Germinal center (tissue), 1 donor: Measurements from ENCODE around the gene KRTAP17-1.

Source experiments
- DNase-seq: peaks from one replicate; pipeline ENCODE4 v3.0.0; 2012; ENCODE audit warnings: mixed read lengths, low spot score

Gene KRTAP17-1

DNA sequence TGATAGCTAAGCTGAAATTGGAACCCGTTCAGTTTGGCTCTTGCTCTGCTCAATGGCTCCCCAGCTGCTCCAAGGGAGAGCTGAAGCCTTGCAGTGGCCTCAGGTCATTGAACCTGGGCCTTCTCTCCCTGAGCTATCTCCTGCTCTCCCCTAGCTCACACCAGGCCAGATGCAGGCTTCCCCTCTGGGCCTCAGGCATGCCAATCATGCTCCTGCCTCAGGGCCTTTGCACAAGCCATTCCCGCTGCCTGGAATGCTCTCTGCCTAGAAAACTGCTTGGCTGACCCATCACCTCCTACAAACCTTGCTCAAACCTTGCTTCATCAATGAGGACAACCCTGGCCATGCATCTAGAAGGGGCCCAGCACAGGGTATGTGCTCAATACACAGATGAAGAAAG is 16.7 kb upstream of the KRTAP17-1 start:
- DNase-seq = no peak

DNA sequence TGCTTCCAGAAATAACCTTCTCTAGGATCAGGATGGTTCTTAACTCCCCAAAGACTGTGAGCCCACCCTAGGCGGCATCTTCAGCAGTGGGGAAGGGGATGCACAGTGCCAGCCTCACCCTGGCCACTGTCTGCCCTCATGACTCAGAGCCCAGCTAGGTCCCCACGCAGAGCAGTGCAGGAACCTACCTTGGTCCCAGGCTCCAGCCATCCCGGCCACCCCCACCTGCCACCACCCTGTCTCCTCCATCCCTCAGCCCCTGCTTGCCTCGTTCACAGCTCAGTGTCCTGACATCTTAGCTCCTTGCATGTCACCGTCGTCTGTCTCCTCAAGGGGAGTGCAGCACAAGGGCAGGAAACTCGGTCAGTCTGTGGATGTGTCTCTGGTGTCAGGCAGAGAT is 16.1 kb upstream of the KRTAP17-1 start:
- no peak for DNase-seq

DNA sequence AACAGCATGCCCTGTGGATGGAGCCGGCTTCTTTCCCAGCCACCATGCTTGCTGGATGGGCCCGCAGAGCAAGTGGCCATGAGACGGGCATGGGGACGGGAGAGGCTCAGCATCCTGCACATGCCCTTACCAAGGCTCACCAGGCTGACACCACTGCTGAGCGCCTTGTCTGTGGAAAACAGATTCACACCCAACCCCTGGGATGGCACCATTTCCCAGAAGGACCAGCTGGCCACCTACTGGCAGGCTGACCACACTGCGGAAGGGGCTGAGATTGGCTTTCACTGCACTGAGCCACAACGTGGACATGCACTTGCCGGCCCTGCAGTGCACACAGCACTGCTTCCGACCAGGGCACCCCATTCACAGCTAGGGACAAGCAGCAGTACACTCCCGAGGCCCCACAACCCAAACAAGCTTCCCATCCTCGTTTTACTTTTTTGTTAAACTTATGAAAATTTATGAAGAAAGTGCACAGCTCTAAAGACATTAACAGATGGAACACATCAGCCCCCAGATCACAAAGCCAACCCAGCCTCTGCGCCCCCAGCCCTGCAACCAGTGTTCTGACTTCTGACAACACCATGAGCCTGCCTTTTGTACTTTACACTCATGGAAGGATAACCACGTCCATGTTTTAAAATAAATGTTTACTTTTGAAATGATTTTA is 13.9 kb upstream of the KRTAP17-1 start:
- peak; percentile 20 for DNase-seq

DNA sequence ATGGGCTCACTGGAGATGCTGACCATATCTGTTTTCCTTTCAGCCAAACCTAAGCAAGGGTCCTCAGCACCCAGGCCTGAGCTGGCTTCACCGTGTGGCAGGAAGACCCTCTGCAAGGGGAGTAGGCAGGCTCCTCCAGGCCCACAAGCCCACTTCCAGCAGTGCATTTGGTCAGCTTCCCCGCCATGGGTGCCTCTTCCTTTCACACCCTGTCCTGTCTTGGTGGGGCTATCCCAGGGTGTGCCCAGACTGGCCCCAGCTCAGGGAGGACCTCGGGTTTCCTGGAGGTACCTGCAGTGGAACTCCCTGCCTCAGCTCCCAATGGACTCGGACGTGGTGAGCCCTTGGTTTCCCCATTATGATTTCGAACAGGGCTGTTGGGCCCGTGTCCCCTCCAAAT is 12.7 kb upstream of the KRTAP17-1 start:
- DNase-seq = no peak

DNA sequence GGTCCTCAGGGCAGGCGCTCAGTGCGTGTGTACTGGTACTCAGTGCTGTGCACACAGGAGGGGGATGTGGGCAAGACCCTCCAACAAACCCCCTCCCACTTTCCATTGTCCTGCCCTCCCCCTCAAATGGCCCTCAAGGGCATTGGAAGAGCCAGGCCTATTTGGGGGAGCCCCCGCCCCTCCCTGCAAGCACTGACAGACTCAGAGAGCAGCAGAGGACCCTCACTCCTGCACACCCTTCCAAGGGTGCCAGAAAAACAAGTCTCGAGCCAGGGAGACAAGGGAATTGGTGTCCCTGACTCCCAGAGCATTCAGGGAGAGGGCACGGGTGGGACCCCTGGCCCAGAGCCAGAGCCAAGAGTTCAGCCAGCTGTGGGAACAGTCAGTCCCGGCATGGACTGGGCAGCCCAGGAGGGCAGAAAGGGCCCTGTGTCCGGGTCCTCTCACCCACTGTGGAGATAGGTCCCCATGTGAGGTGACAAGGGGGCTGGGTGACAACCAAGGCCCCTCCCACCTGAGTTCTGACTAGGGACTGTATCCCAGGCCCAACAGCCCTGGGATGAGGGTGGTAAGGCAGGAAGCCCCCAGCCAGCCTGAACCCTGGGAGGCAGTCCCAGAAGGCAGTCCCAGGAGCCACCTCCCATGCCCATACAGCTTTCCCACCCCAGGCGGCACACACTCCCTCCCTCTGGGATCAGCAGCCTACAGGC is 12.1 kb upstream of the KRTAP17-1 start:
- DNase-seq = no peak

DNA sequence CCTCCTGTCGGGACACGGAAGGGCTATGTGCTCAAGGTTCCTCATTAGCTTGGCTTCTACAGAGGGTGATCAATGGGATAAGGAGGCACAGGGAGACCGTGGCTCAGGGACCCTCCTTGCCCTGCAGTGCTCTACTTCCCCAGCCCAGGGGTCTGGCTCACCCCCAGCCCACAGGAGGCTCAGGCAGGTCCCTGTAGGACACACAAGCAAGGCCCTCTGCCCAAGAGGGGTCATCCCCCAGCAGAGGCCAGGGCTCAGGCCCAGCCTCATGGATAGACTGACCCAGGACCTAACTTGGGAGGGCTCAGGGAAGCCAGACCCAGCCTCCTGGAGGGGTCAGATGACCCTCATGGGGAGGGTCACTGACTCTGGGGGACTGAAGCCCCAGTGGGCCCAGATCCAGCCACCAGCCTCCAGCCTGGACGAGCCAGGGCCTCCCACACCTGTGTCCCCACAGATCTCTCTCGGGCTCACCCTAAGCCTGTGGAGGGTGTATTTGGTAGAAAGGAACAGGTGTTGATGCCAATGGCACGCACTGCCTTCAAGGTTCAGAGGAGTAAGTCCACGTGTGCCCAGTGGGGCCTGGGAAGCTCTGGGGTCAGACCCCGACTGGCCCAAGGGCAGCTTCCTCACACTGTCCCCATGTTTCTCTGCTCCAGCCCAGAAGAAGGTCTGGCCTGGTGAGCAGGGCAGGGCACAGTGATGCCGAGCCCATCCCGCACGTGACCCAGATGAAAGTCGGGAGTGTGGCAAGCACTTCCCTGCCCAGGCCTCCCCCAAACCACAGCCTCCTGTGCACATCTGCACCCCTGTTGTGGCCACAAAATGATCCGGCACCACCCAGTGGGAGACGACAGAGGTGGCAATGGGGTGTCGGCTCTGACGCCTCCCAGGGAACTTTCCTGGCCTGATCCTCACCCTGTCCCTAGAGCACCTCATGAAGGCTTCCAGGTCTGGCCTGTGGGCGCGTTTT is 10.9 kb upstream of the KRTAP17-1 start:
- no peak for DNase-seq

DNA sequence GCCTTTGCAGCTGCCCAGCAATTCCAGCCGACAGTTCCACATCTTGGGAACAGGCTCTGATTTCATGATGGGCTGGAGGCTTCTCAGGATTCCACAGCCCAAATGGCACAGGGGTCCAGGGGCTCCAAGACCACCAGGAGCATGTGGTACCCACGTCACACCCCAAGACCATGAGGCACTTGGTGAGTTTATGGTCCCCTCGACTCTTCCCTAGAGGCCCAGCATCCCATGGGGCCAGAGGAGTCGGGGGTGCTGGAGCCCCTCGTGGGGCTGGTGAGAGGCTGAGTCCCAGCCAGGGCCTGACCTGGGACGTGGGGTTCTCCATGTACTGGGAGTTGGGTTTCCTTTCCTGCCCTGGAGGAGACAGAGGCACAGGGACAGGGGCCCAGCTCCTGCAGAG is 10.1 kb upstream of the KRTAP17-1 start:
- DNase-seq = no peak

DNA sequence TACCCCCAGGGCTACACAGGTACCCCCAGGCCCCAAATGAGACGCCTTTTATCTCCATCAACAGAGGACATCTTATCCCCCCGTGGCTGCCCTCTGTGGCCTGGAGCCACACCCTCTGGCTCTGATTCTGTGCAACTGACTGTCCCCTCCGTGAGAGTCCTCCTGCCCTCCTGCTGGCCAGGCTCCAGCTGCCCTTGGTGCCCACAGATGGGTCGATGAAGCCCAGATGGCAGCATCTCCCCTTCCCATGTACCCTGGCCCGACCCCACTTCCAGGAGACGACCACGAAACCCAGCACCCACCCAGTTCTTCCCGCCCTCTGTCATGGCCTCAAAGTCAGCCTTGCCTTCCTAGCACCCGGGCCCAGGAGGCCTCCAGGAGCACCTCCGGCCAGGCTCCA is 9.6 kb upstream of the KRTAP17-1 start:
- no peak for DNase-seq

DNA sequence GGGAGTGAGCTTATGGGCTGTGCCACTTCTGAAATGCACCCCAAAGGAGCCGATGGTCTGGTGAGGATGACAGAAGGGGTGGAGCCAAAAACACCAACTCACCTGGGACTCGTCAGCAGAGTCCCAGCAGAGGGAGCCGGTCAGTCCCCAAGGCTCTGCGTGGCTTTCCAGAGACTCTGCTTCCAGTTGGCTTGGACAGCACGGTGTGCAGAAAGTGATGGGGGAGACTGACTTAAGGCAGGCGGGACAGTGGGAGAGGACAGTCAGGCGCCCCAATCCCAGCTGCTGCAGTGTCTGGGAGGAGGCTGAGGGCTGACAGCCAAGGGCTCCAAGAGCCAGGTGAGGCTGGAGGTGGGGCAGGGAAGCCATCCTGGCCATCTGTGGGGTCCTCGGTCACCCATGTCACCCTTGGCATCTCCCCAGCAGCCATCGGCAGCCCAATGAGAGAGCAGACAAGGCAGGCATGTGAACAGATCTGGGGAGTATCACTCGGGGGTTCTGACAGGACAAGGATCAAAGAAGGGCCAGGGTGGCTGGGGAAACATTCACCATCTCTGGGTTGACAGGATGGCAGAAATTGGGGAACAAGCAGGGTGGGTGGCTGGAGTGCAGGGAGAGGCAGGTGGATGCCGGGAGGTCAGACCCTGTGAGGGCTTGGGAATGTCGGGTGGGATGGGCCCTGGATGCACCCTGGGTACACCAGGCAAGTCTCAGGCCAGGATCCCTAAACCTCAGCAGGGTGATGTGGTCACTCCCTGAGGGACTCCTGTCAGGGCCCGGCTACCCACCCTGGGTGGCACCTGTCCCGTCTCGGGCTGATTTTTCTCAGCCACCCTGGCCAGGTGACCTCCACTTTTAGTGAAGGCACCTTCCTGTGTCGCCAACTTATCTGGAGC is 8.9 kb upstream of the KRTAP17-1 start:
- no peak for DNase-seq

DNA sequence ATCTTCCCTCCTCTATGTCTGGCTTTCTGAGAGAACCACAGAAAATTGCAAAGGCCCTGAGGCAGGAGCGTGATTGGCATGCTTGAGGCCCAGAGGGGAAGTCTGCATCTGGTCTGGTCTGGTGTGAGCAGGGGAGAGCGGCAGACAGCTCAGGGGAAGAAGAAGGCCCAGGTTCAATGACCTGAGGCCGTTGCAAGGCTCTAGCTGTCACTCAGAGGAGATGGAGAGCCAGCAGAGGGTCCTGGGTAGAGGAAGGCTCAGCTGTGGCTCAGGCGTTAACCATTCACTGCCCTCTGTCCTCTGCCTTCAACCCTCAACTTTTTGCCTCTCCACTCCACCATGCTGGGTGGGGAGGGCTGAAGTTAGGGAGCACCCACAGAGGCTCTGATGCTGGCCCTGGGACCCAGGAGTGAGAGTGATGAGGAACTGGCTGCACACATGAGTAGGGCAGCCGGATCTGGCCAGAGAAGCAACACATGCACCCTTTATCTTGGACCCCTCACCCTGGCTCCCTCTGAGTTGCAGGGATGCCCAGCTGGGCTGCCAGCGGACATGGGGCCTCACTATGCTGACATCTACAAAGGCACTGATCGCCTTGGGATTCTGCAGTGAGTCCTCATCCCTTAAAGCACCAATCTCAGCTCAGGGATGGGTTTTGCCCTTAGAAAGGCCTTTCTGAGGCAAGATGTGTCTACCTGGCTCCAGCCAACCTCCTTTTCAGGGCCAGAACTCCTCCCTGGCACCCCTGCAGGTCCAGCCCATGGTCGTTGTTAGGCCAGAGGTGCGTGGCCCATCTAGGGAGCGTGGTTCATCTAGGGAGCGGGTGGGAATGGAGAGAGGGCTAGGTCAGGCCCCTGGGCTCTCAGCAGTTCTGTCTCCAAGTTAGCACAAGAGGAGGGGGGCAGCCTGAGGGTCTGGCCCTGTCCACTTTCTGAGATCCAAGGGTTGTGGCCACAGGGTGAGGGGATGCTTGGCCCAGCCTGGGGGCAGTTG is 7.7 kb upstream of the KRTAP17-1 start:
- no peak for DNase-seq

DNA sequence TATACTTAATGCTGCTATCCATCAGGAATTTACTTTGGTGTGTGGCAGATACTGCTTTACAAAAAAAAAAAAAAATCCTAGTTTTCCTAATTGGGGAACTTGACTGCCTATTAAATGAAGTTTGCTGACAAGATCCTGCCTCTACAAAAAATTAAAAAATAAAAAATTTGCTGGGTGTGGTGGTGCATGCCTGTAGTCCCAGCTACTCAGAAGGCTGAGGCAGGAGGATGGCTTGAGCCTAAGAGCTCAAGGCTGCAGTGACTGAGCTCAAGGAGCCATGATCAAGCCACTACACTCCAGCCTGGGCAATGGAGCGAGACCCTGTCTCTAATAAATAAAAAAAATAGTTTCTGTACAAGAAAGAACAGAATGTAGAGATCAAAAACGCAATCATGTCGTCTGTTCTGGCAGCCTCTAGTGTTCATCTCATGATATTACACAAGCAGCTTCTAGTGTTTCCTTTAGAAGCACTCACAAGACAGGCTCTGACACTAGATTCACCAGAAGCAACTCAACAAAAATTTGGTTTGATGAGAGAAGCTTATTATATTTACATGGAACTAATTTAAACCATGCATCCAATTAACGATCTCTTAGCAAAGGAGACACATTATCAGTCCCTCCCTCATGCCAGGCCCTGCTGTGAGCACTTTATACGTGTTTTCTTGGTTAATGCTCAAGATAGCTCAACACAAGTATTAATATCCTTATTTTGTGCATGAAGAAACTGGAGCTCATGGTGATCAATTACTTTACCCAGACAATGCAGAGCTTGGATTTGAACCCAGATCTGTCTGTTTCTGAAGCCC is 6.8 kb upstream of the KRTAP17-1 start:
- DNase-seq = peak; percentile 51

DNA sequence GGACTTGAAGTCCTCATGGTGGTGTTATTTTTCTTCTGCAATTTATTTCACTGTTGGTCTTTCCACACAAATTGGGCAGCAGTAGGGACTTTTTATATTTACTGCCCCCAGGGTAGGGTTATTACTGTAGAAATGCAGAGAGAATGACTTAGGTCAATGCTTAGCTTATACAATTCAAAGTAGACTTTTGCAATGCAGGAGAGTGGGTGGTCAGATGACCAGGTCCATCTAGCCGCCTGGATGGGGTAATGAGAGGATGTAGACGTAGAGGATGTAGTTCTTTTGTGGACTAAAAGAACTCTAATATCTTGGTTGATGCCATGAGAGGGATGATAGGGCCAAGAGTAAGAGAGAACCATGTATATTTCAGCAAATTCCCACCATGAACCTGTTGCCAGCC is 2.7 kb upstream of the KRTAP17-1 start:
- DNase-seq = no peak

DNA sequence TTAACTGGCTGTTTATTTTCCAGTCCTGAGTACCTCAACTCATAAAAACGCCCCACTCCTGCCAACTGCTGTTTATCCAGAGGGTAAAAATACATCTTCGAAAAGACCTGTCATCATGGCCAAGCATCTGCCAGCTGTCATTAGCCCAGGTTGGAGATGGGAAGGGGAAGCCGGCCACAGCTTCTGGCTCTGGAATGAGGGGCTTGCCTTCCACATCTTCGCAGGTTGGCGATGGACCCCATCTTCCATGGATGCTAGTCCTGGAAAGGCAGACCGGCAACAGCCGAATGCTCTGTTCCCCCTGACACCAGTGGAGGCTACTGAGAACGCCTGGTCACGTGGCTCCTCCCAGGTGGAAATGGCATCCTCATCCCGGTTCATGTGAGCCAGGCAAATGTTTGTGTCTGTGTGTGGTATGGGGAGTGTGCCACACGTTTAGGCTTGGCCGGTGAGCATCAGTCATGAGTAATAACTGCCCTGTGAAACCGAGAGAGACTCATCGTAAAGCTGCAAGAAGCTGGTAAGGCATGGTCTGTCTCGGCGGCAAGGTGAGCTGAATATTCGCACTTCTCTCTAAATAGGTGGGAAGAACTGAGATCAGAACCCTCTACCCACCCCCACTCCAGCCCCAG is 420 bp upstream of the KRTAP17-1 start:
- DNase-seq = no peak

DNA sequence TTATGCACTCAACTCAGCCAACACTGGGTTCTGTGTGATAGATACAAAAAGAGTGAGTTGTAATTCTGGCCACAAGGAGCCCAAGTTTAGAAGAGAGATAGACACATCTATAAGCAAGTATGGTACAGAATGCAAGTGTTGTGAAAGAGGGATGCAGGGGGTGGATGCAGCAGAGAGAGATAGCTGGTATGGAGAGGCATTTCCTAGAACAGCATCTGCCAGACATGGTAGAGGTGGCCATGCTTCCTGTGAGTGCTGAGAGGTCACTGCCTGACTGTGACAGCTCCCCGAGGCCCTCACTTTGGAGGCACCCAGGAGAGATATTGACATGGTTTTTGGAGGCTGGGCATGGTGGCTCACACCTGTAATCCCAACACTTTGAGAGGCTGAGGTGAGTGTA is 4.4 kb downstream of the KRTAP17-1 start:
- no peak for DNase-seq

DNA sequence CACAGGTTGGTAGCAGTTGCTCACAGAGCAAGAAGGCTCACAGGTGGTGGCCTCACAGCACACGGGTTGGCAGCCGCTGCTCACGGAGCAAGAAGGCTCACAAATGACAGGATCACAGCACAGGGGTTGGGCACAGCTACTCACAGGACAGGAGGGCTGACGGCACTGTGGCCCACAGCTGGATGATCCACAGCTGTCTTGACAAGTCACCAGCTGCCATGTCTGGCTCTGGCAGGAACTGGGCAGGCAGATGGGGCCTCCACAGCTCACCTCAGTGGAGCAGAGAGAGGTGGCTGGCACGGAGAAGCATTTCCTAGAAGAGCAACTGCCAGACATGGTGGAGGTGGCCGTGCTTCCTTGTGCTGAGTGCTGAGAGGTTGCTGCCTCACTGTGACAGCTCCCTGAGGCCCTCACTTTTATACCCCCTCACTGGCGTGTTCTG is 6.6 kb downstream of the KRTAP17-1 start, which contains the start of gene KRTAP16-1:
Gene KRTAP16-1 (minus strand): TSS at position 392 of the 442 bp plus-strand sequence. CDS start 56 bp downstream, at position 336.
- no peak for DNase-seq

DNA sequence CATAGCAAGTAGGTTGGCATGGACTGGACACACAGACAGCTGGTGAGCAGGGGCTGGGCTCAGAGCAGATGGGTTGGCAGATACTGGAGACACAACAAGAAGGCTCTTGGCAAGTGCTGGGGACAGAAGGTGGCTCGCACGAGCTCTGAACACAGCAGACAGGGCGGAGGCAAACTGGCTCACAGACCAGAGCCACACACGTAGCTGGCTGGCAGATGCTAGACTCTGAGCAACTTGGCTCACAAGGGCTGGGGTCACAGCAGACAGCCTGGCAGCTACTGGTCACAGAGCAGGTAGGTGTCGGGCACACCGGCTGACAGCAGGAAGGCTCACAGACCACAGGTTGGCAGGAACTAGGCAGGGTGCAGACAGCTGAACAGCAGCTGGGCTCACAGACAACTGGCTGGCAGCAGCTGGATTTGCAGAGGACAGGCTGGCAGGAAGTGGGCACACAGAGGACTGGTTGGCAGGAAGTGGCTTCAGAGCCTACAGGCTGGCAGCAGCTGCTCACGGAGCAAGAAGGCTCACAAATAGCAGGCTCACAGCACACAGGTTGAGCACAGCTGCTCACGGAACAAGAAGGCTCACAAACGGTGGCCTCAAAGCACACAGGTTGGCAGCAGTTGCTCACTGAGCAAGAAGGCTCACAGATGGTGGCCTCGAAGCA is 7.1 kb downstream of the KRTAP17-1 start:
- DNase-seq = peak; percentile 81

DNA sequence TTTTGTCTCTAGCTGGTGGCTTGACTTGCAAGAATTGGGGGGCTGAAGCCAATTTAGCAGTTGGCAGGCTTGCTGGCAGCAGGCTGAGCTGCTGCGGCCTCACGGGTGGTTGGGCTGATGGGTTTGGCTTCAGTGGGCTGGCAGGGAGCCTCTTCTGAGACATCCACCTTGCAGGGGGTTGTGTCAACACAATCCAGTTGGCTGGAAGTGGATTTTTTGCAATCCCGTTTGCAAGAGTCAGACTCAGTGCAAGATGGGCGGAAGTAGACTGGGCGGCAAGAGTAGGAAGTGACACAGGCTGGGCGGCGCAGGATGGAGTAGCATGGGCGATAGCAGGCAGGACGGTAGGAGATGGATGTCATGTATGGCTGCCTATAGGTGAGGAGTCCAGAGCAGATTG is 7.9 kb downstream of the KRTAP17-1 start:
- no peak for DNase-seq

DNA sequence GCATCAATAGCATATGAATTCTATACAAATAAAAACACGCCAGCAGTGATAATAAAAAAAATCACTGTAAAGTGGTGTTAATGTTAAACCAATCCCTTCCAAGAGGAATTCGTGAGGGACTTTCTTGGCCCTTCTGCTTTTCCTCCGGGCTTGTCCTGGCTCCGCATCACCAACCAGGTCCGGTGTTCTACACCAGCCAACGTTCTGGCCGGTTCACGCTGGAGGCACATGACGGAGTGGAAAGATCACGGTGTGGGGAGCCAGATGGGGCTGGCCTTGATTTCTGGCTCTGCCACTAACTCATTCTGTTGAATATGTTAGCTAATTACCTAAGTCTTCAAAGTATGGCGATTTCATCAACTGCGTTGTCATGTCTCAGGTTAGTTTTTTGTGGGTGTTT is 11.4 kb downstream of the KRTAP17-1 start:
- DNase-seq = no peak
